ENCODE results near the gene INF2. TPM values are rescaled to one million over a fixed set of nuclear protein-coding genes. Genes with fewer than 3 reads are reported as not detected.

The INF2 gene
- polyA plus RNA-seq, 1 donor (not counting 4 experiments of a cell fraction or from before 2014, with no cell fraction given) = 22.6 TPM

DNA sequence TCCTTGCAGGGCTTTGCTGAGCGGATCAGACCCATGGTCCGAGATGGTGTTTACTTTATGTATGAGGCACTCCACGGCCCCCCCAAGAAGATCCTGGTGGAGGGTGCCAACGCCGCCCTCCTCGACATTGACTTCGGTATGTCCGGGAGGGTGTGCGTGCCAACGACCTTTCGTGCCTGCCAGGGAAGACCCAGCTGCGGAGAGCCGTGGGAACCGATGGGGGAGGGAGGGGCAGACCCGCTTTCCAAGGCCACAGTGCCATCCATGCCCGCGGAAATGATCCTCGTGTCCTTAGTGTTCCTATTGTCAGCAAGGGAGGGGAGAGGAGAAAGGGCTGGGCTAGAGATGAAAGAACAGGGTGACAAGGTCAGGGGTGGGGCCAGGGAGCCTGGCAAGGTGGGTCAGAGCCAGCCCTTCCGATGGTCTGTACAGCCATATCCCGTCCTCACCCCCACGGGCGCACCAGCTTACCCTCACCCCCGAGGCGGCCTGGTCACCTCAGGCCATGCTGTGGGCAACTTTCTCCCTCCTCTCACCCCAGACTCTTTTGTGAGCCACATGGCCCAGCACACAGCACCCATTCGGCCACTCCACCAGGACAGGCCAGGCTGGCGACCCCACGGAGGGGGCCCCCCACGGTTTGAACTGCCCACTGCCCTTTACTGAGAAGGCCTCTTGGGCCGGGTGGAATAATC is 51.8 kb downstream of the INF2 start:
- Histone ChIP-seq H3K27ac (ENCODE audit: control insufficient read depth, insufficient read depth, low read length) (no peak overlapping the region), H3K27me3 (ENCODE audit: control insufficient read depth, extremely low read depth, insufficient read depth, low read length) (no peaks in the 10 kb centered on the region), H3K36me3 (ENCODE audit: control insufficient read depth in 2 of 2, extremely low read depth in 1 of 2, insufficient read depth in 2 of 2, low read length in 2 of 2) (no peaks in the 10 kb centered on the region), H3K9me3 (ENCODE audit: control insufficient read depth, low read depth, low read length) (no peaks in the 10 kb centered on the region), H3K9me1 (ENCODE audit: control insufficient read depth, extremely low read depth, insufficient read depth, low read length) (peaks cover 2% of the 10 kb centered on the region), H3K4me1 (ENCODE audit: control insufficient read depth, extremely low read depth, insufficient read depth, low read length) (peaks cover 17% of the 10 kb centered on the region), H3K4me2 (ENCODE audit: control insufficient read depth, extremely low read depth, insufficient read depth, low read depth, low read length) (no peak overlapping the region), H3K9ac (ENCODE audit: control insufficient read depth, extremely low read depth, insufficient read depth, low read length) (no peak overlapping the region), H2AFZ (ENCODE audit: control insufficient read depth, low read length) (no peak overlapping the region), H3K79me2 (ENCODE audit: control insufficient read depth, insufficient read depth, low read length) (no peaks in the 10 kb centered on the region), H3K4me3 (ENCODE audit: control insufficient read depth in 2 of 3, extremely low read depth in 1 of 3, insufficient read depth in 2 of 3, low read depth in 1 of 3, low read length in 3 of 3) (no peak overlapping the region), H4K20me1 (ENCODE audit: control insufficient read depth, extremely low read depth, insufficient read depth, low read length) (no peaks in the 10 kb centered on the region)
- TF ChIP-seq, protein P1, sequence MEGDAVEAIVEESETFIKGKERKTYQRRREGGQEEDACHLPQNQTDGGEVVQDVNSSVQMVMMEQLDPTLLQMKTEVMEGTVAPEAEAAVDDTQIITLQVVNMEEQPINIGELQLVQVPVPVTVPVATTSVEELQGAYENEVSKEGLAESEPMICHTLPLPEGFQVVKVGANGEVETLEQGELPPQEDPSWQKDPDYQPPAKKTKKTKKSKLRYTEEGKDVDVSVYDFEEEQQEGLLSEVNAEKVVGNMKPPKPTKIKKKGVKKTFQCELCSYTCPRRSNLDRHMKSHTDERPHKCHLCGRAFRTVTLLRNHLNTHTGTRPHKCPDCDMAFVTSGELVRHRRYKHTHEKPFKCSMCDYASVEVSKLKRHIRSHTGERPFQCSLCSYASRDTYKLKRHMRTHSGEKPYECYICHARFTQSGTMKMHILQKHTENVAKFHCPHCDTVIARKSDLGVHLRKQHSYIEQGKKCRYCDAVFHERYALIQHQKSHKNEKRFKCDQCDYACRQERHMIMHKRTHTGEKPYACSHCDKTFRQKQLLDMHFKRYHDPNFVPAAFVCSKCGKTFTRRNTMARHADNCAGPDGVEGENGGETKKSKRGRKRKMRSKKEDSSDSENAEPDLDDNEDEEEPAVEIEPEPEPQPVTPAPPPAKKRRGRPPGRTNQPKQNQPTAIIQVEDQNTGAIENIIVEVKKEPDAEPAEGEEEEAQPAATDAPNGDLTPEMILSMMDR (optimal IDR thresholded peaks at IDR 0.05 in 1 of 3, IDR thresholded peaks at IDR 0.05 in 1 of 3, conservative IDR thresholded peaks at IDR 0.05 in 1 of 3; ENCODE audit: extremely low read depth in 1 of 3, insufficient read depth in 2 of 3, low read length in 3 of 3) = no peak
- no peak for TF ChIP-seq EZH2 (IDR thresholded peaks at IDR 0.05; ENCODE audit: low read length)
- DNase-seq (ENCODE audit: low read depth, low spot score) = no peak
- dilution Hi-C loops (cut with MboI; ENCODE audit: extremely low pct_ligation_motif_present, low sequenced_read_pairs) = no loop called here
- no peak for FAIRE-seq

DNA sequence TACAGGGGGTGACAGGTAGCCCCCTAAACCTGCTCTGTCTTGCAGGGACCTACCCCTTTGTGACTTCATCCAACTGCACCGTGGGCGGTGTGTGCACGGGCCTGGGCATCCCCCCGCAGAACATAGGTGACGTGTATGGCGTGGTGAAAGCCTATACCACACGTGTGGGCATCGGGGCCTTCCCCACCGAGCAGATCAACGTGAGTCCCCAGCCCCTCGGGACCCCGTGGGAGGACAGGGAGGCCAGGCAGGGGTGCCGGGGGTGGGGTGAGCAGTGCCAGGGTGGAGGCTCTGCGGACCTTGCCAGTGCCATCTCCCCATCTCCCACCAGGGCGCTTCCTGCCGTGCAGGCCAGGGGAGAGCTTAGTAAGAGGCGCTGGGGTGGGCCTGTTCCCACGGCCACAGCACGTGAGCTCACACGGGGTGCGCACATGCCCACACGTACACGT is 52.4 kb downstream of the INF2 start:
- Histone ChIP-seq H3K4me1 (ENCODE audit: control insufficient read depth, extremely low read depth, insufficient read depth, low read length) (peaks cover 22% of the 10 kb centered on the region), H3K9me3 (ENCODE audit: control insufficient read depth, low read depth, low read length) (no peaks in the 10 kb centered on the region), H3K27ac (ENCODE audit: control insufficient read depth, insufficient read depth, low read length) (no peak overlapping the region), H3K79me2 (ENCODE audit: control insufficient read depth, insufficient read depth, low read length) (no peaks in the 10 kb centered on the region), H3K9me1 (ENCODE audit: control insufficient read depth, extremely low read depth, insufficient read depth, low read length) (peaks cover 2% of the 10 kb centered on the region), H4K20me1 (ENCODE audit: control insufficient read depth, extremely low read depth, insufficient read depth, low read length) (no peaks in the 10 kb centered on the region), H2AFZ (ENCODE audit: control insufficient read depth, low read length) (no peak overlapping the region), H3K9ac (ENCODE audit: control insufficient read depth, extremely low read depth, insufficient read depth, low read length) (no peak overlapping the region), H3K36me3 (ENCODE audit: control insufficient read depth in 2 of 2, extremely low read depth in 1 of 2, insufficient read depth in 2 of 2, low read length in 2 of 2) (no peaks in the 10 kb centered on the region), H3K4me2 (ENCODE audit: control insufficient read depth, extremely low read depth, insufficient read depth, low read depth, low read length) (no peak overlapping the region), H3K4me3 (ENCODE audit: control insufficient read depth in 2 of 3, extremely low read depth in 1 of 3, insufficient read depth in 2 of 3, low read depth in 1 of 3, low read length in 3 of 3) (no peak overlapping the region), H3K27me3 (ENCODE audit: control insufficient read depth, extremely low read depth, insufficient read depth, low read length) (no peaks in the 10 kb centered on the region)
- no peak for TF ChIP-seq EZH2 (IDR thresholded peaks at IDR 0.05; ENCODE audit: low read length)
- TF ChIP-seq, protein P1 (optimal IDR thresholded peaks at IDR 0.05 in 1 of 3, IDR thresholded peaks at IDR 0.05 in 1 of 3, conservative IDR thresholded peaks at IDR 0.05 in 1 of 3; ENCODE audit: extremely low read depth in 1 of 3, insufficient read depth in 2 of 3, low read length in 3 of 3) = no peak
- DNase-seq (ENCODE audit: low read depth, low spot score) (no peak), FAIRE-seq (no peak)
- dilution Hi-C loops (cut with MboI; ENCODE audit: extremely low pct_ligation_motif_present, low sequenced_read_pairs) = no loop called here

All from keratinocyte (primary cell).